Gastroesophageal sphincter (tissue), 4 donors: ENCODE data around the gene LBR. TPM values are rescaled to one million over a fixed set of nuclear protein-coding genes. Genes with fewer than 3 reads are reported as not detected.

ENCODE experiments used
- ATAC-seq: fragments of 150-250 bp; one replicate; pipeline ENCODE4 v1.9.1; 2016; ENCODE audit warnings: mild to moderate bottlenecking, moderate library complexity
- H3K27ac ChIP-seq, 4 donors: fragments of 200-600 bp; sonication (generic) in 3 of 4; 1 replicate in 3 of 4; 2 replicates in 1 of 4; pipeline ENCODE4 v1.5.1; 2016 to 2019
- H3K27me3 ChIP-seq: fragments of 200-600 bp; sonication (generic); one replicate; pipeline ENCODE4 v1.5.1; 2019
- H3K36me3 ChIP-seq, 2 donors: fragments of 200-600 bp; sonication (generic); one replicate each; pipeline ENCODE4 v1.5.1; 2019; ENCODE audit warnings: control low read depth in 1 of 2
- H3K4me1 ChIP-seq, 3 donors: fragments of 200-600 bp; sonication (generic); 1 replicate in 2 of 3; 2 replicates in 1 of 3; pipeline ENCODE4 v1.5.1; 2016 to 2019; ENCODE audit warnings: control low read depth in 2 of 3
- H3K4me3 ChIP-seq, 2 donors: fragments of 200-600 bp; sonication (generic); one replicate each; pipeline ENCODE4 v1.5.1; 2019; ENCODE audit warnings: mild to moderate bottlenecking in 1 of 2, moderate library complexity in 1 of 2
- H3K9me3 ChIP-seq, 3 donors: fragments of 200-600 bp; sonication (generic); one replicate each; pipeline ENCODE4 v1.5.1; 2017 to 2019; ENCODE audit warnings: control low read depth in 2 of 3
- CTCF ChIP-seq, 4 experiments: fragments of 200-600 bp in 2 of 4; fragments of 450-650 bp in 2 of 4; sonication (generic) in 1 of 4; IDR thresholded peaks; one replicate each; pipeline ENCODE4 v1.5.1; 2017 to 2019; ENCODE audit warnings: antibody characterized with exemption in 4 of 4, mild to moderate bottlenecking in 2 of 4, moderate library complexity in 2 of 4
- EP300 ChIP-seq: sonication (generic); formaldehyde crosslinking; IDR thresholded peaks from one replicate; pipeline ENCODE4 v1.6.1; 2017; ENCODE audit warnings: antibody characterized with exemption, mild to moderate bottlenecking
- POLR2A ChIP-seq, 2 donors: fragments of 450-650 bp; IDR thresholded peaks; one replicate each; pipeline ENCODE4 v1.6.1; 2017; ENCODE audit warnings: antibody characterized with exemption in 2 of 2, mild to moderate bottlenecking in 2 of 2, moderate library complexity in 1 of 2
- POLR2AphosphoS5 ChIP-seq: sonication (generic); formaldehyde crosslinking; IDR thresholded peaks from one replicate; pipeline ENCODE4 v1.6.1; 2017; ENCODE audit warnings: antibody characterized with exemption
- WGBS, 2 donors: methylation state at CpG; one replicate each; pipeline ENCODE4 v1.1.5; 2018; ENCODE audit warnings: low coverage in 1 of 2; 5-methylcytosine and 5-hydroxymethylcytosine counted together
- total RNA-seq, 4 donors: library from RNA; depleted of rRNA; stranded (reverse); fragments of >200 nt; gene quantifications; one replicate each; pipeline ENCODE4 v1.1.0, GENCODE V29; 2016

The LBR gene
- total RNA-seq, 4 donors from 2014 or later, result 78.2 to 139 (median 92.8) TPM

- no peak for ATAC-seq
- H3K9me3 ChIP-seq, result no peaks in the 10 kb centered on the region
- WGBS, 2 donors, result 34 to 35% methylated on average over 7 of the region's 7 CpGs
- H3K36me3 ChIP-seq, result peaks cover 4 to 41% of the 10 kb centered on the region in 2 donors
- H3K27me3 ChIP-seq, result no peaks in the 10 kb centered on the region
- TF ChIP-seq CTCF (IDR thresholded peaks at IDR 0.05) (no peak), POLR2A (IDR thresholded peaks at IDR 0.05) (no peak), POLR2AphosphoS5 (no peak), EP300 (no peak)
- H3K27ac ChIP-seq, result peak overlapping the region; percentile 20 to 99 (median 60)
- peaks cover 10 to 71% (median 29%) of the 10 kb centered on the region in 3 donors for H3K4me1 ChIP-seq
- peak overlapping the region in 1 of 2 donors; percentile 5 for H3K4me3 ChIP-seq
These were observed 4.9 kb downstream of the LBR start for GRCh38 chr1:225422795-225423517.

DNA sequence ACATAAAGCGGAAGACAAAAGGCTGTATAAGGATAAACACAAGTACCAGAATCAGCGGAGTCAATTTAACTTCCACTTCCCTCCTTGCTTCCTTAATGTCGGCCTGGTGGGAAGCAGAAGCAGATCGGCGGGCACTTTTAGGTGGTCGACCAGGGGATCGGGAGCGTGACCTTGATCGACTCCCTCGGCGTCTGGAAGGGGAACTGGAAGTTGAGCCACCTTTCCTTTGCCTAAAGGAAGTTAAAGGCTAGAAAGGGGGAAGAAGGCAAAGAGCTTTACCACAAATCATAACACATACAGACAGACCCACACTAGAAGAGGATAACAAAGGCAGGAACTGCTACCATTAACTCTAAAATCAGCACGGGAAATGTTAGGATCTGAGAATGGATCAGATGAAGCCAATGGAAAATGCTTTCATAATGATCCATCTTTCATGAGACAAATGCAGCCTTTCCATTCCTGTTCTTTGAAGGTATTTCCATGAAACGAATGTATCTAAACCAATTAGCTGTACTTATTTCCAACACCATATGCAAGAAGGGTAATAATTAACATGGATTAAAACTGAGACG is 5.7 kb downstream of the LBR start:
- Histone ChIP-seq H3K36me3 (peaks cover 6 to 49% of the 10 kb centered on the region in 2 donors), H3K27ac (peak overlapping the region; percentile 16 to 99 (median 60)), H3K4me3 (no peak overlapping the region), H3K9me3 (no peaks in the 10 kb centered on the region), H3K27me3 (no peaks in the 10 kb centered on the region), H3K4me1 (peaks cover 11 to 80% (median 29%) of the 10 kb centered on the region in 3 donors)
- TF ChIP-seq EP300 (no peak), POLR2A (IDR thresholded peaks at IDR 0.05) (no peak), POLR2AphosphoS5 (no peak), CTCF (IDR thresholded peaks at IDR 0.05) (no peak)
- ATAC-seq, result no peak
- 23 to 38% methylated on average over 7 to 14 of the region's 14 CpGs for WGBS, 2 donors

DNA sequence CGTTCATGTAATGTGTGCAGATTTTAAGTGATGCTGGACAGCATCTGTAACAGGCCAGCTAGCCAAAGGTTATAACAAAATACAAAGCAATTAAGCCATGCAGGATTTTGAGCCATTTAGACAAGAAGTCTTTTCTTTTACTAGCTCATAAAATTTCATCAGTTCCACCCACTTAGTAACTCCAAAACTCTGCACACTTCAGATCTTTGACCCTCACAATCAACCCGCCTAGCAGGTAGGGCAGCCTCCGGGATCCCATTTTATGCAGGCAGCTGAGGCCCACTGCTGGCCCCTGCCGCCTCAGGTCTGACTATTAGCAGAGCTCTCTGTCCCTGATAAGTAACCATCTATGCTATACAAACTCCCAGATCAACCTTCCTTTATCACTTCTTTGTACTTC is 9.2 kb downstream of the LBR start:
- ATAC-seq, result no peak
- Histone ChIP-seq H3K27me3 (no peaks in the 10 kb centered on the region), H3K9me3 (no peaks in the 10 kb centered on the region), H3K27ac (no peak overlapping the region), H3K4me3 (no peak overlapping the region), H3K4me1 (peaks cover 12 to 67% (median 13%) of the 10 kb centered on the region in 3 donors), H3K36me3 (peaks cover 12 to 83% of the 10 kb centered on the region in 2 donors)
- TF ChIP-seq POLR2AphosphoS5, result no peak
- no peak for TF ChIP-seq EP300
- no peak for TF ChIP-seq CTCF (IDR thresholded peaks at IDR 0.05)
- TF ChIP-seq POLR2A (IDR thresholded peaks at IDR 0.05), result no peak
- 82 to 88% methylated on average over 4 of the region's 4 CpGs for WGBS, 2 donors

DNA sequence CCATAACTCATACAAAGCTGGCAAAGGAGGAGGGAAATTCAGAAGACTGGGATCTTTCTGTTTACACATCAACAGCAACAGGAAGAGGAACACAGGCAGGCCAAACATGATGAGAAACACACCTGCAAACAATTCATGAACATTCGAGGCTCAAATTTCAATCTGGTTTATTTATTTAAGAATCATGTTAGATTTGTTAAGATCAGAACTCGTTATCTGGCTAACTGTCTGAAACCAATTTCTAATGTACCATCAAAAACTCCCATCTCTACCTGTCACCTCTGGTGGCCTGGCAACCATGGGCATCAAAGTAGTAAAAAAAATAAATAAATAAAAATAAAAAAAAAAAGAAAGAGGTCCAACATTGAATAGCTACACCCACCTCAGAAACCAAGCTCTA is 9.8 kb downstream of the LBR start:
- ATAC-seq, result no peak
- Histone ChIP-seq H3K4me1 (peaks cover 8 to 66% (median 9%) of the 10 kb centered on the region in 3 donors), H3K36me3 (peaks cover 12 to 86% of the 10 kb centered on the region in 2 donors), H3K27me3 (no peaks in the 10 kb centered on the region), H3K4me3 (no peak overlapping the region), H3K9me3 (no peaks in the 10 kb centered on the region), H3K27ac (no peak overlapping the region)
- TF ChIP-seq POLR2AphosphoS5 (no peak), EP300 (no peak), POLR2A (IDR thresholded peaks at IDR 0.05) (no peak), CTCF (IDR thresholded peaks at IDR 0.05) (no peak)
- 64 to 79% methylated on average over 2 of the region's 2 CpGs for WGBS, 2 donors
